GM12864 (cell line): ENCODE results near the gene PAM.
"Not testable (repeated sequence)": the region's sequence is repeated elsewhere in the genome, so short reads cannot be mapped to it uniquely, and the experiment has no call there.

ENCODE experiments used
- DNase-seq: peaks from one replicate; pipeline ENCODE4 v3.0.0-alpha.2; 2011; ENCODE audit warnings: low read depth
- H3K4me3 ChIP-seq: 2 replicates; pipeline ENCODE4 v1.5.1; 2011; ENCODE audit warnings: mild to moderate bottlenecking, low read depth, low read length, control low read depth
- TF ChIP-seq, protein P1 (sequence below): IDR thresholded peaks from 2 replicates; pipeline ENCODE4 v1.5.1; 2011; ENCODE audit warnings: low read depth, mild to moderate bottlenecking, moderate library complexity, low read length, control low read depth, inconsistent platforms; ENCODE audit errors: missing control alignments

The PAM gene

GRCh38 chr5:102766295-102767090 lies 11.4 kb downstream of the PAM start:
- DNase-seq = no peak
- TF ChIP-seq, protein P1, sequence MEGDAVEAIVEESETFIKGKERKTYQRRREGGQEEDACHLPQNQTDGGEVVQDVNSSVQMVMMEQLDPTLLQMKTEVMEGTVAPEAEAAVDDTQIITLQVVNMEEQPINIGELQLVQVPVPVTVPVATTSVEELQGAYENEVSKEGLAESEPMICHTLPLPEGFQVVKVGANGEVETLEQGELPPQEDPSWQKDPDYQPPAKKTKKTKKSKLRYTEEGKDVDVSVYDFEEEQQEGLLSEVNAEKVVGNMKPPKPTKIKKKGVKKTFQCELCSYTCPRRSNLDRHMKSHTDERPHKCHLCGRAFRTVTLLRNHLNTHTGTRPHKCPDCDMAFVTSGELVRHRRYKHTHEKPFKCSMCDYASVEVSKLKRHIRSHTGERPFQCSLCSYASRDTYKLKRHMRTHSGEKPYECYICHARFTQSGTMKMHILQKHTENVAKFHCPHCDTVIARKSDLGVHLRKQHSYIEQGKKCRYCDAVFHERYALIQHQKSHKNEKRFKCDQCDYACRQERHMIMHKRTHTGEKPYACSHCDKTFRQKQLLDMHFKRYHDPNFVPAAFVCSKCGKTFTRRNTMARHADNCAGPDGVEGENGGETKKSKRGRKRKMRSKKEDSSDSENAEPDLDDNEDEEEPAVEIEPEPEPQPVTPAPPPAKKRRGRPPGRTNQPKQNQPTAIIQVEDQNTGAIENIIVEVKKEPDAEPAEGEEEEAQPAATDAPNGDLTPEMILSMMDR = no peak
- no peak overlapping the region for H3K4me3 ChIP-seq

- H3K4me3 ChIP-seq = no peak overlapping the region
- no peak for DNase-seq
- TF ChIP-seq, protein P1 = no peak
Measured at GRCh38 chr5:102767862-102768261, 12.8 kb downstream of the PAM start.

DNA sequence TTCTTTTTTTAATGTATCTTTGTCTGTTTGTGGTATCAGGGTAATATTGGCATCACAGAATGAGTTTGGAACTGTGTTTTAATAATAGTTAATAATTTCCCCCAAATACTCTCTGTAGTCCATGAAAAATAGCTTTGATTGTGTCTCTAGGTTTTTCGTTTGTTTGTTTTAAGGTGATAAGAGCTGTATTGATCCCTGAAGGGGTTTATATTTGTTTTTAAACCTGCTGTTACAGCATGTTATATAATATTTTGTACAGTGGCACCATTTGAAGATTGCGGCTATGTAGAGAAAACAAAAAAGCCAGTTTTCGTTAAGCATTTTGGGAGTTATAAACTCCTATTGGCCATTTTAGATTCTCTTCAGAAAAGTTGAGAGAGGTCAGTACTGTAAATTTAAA lies 15.7 kb downstream of the PAM start:
- DNase-seq = no peak
- TF ChIP-seq, protein P1 = no peak
- no peak overlapping the region for H3K4me3 ChIP-seq

GRCh38 chr5:102771435-102771834 lies 16.3 kb downstream of the PAM start:
- no peak for DNase-seq
- TF ChIP-seq, protein P1 = no peak
- no peak overlapping the region for H3K4me3 ChIP-seq

GRCh38 chr5:102772273-102772672 lies 17.2 kb downstream of the PAM start:
- no peak for DNase-seq
- TF ChIP-seq, protein P1 = no peak
- H3K4me3 ChIP-seq = no peak overlapping the region

GRCh38 chr5:102773133-102773532 lies 18.0 kb downstream of the PAM start:
- TF ChIP-seq, protein P1 = no peak
- no peak overlapping the region for H3K4me3 ChIP-seq
- DNase-seq = no peak

GRCh38 chr5:102775756-102776155 lies 20.7 kb downstream of the PAM start:
- not testable (repeated sequence) for H3K4me3 ChIP-seq, DNase-seq
